ENCODE data around the gene PLA1A.
"Not testable (repeated sequence)": the region's sequence is repeated elsewhere in the genome, so short reads cannot be mapped to it uniquely, and the experiment has no call there.

Gene PLA1A

GRCh38 chr3:119669906-119670570, 72.4 kb downstream of the PLA1A start:
- no peak for DNase-seq

- no peak for DNase-seq
These were observed 75.1 kb downstream of the PLA1A start for GRCh38 chr3:119672776-119673175.

GRCh38 chr3:119673875-119674274, 76.2 kb downstream of the PLA1A start:
- DNase-seq: no peak

- no peak for DNase-seq
These were observed 77.6 kb downstream of the PLA1A start for GRCh38 chr3:119675188-119675874.

- DNase-seq: no peak
These were observed 78.3 kb downstream of the PLA1A start for GRCh38 chr3:119676020-119676419.

GRCh38 chr3:119676771-119677640, 79.3 kb downstream of the PLA1A start, which contains the start of gene COX17:
COX17 (minus strand) TSS chr3:119677406; CDS start chr3:119677310, 96 bp downstream.
- peak; percentile 97 for DNase-seq

- DNase-seq: no peak
These were observed 79.9 kb downstream of the PLA1A start for GRCh38 chr3:119677641-119677934.

GRCh38 chr3:119678209-119678608, 80.5 kb downstream of the PLA1A start:
- not testable (repeated sequence) for DNase-seq
